Measurements from ENCODE around the gene PEX19.

PEX19 gene

DNA sequence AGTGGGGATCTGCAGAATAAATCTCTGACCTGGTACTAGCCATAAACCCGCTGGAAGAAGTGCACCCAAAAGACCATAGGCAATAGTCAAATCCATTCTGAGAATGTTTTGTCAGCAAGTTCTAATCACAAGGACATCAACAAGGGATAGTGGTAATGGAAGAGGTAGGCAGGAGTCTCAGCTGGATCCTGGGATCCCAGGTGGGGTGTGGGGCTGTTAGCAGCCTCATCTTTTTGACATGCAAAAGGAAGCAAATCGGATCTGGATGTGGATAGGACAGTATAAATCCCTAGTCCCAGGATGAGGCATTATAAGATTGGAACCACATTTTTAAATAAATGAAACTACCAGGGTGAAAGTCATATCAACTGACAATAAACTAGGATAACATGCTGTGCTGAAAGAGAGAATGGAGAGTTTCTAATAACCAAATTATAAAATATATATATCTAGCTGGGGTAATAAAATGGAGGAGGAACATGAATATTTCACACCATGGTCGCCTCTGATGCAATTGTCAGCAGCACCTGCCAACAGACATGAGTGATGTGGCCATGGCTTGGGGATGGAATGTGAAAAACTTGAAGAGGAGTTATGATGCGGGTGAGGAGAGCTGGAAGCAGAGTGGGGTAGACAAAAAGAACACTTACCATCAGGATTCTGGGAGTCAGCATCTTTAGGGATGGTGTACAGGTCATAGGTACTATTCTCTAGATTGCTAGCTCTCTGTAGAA, 23.7 kb upstream of the PEX19 start:
- Histone ChIP-seq H3K27ac (no peak overlapping the region), H3K9me3 (no peaks in the 10 kb centered on the region), H3K4me1 (ENCODE audit: control insufficient read depth in 1 of 2, insufficient read depth in 1 of 2, low read depth in 1 of 2, low read length in 1 of 2) (no peaks in the 10 kb centered on the region), H3K36me3 (peaks cover 100% of the 10 kb centered on the region), H3K27me3 (no peaks in the 10 kb centered on the region), H3K4me3 (ENCODE audit: low read depth in 1 of 2, low read length in 1 of 2) (no peak overlapping the region)
- TF ChIP-seq, protein P1, sequence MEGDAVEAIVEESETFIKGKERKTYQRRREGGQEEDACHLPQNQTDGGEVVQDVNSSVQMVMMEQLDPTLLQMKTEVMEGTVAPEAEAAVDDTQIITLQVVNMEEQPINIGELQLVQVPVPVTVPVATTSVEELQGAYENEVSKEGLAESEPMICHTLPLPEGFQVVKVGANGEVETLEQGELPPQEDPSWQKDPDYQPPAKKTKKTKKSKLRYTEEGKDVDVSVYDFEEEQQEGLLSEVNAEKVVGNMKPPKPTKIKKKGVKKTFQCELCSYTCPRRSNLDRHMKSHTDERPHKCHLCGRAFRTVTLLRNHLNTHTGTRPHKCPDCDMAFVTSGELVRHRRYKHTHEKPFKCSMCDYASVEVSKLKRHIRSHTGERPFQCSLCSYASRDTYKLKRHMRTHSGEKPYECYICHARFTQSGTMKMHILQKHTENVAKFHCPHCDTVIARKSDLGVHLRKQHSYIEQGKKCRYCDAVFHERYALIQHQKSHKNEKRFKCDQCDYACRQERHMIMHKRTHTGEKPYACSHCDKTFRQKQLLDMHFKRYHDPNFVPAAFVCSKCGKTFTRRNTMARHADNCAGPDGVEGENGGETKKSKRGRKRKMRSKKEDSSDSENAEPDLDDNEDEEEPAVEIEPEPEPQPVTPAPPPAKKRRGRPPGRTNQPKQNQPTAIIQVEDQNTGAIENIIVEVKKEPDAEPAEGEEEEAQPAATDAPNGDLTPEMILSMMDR (IDR thresholded peaks at IDR 0.05): no peak

DNA sequence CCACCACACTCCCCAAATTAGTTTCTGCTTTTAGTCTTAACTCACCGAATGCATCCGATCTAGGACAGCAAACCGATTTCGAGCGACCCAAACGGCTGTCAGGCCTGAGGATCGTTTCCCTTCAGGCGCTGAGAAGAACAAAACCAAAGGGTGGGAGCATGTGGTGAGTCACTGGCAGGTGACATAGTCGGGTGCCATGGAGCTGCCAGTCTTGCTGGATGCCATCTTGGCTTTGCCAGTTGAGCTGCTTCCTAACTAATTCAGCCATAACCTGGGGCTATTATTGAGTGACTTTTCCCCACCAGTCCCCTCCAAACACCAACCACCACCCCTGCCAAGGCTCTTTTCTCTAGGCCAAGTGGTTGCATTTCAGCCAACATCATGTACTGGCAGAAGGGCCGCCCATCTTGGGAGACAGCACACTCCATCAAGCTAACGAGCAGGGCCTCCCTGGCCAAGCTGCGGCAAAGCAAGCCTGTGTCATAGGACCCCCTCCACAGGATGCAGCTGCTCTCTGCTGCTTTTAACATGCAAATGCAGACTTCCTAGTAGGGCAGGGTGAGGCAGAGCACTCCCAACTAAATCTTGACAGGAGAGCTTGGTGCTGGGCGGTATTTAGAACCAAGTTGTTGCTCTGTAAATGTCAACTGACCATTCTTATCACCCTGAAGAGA, 22.3 kb upstream of the PEX19 start:
- Histone ChIP-seq H3K36me3 (peaks cover 99% of the 10 kb centered on the region), H3K9me3 (no peaks in the 10 kb centered on the region), H3K27me3 (no peaks in the 10 kb centered on the region), H3K4me3 (ENCODE audit: low read depth in 1 of 2, low read length in 1 of 2) (no peak overlapping the region), H3K27ac (no peak overlapping the region), H3K4me1 (ENCODE audit: control insufficient read depth in 1 of 2, insufficient read depth in 1 of 2, low read depth in 1 of 2, low read length in 1 of 2) (no peaks in the 10 kb centered on the region)
- TF ChIP-seq, protein P1 (IDR thresholded peaks at IDR 0.05): no peak

DNA sequence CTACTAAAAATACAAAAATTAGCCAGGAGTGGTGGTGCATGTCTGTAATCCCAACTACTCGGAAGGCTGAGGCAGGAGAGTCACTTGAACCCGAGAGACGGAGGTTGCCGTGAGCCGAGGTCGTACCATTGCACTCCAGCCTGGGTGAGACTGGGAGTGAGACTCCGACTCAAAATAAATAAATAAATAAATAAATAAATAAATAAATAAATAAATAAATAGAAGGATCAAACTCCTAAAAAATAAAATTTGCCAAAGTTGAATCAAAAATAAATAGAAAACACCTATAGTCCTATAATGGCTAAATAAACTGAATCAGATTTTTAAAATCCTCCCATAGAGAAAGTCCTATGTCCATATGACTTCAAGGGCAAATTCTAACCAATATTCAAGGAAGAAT, 15.2 kb upstream of the PEX19 start:
- Histone ChIP-seq H3K4me3 (ENCODE audit: low read depth in 1 of 2, low read length in 1 of 2) (no peak overlapping the region), H3K9me3 (no peaks in the 10 kb centered on the region), H3K27me3 (no peaks in the 10 kb centered on the region), H3K4me1 (ENCODE audit: control insufficient read depth in 1 of 2, insufficient read depth in 1 of 2, low read depth in 1 of 2, low read length in 1 of 2) (no peaks in the 10 kb centered on the region), H3K36me3 (peaks cover 97% of the 10 kb centered on the region), H3K27ac (no peak overlapping the region)
- TF ChIP-seq, protein P1 (IDR thresholded peaks at IDR 0.05): no peak

DNA sequence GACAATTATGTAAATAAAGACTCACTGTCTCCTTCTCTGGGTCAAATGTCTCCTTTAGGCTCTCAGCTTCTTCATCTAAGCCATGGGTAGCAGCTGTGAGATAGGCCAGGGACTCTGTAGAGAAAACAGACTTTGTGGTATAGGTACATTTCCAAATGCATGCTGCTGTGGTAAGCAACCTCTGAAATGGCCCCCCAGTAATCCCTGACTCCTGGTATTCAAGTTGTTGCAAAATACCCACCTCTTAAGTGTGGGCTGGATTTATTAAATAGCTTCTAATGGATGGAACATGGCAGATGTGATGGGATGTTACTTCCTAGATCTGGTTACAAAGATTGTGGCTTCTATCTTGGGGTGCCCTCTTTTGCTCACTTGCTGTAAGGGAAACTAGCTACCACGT, 11.1 kb upstream of the PEX19 start:
- Histone ChIP-seq H3K4me1 (ENCODE audit: control insufficient read depth in 1 of 2, insufficient read depth in 1 of 2, low read depth in 1 of 2, low read length in 1 of 2) (no peaks in the 10 kb centered on the region), H3K4me3 (ENCODE audit: low read depth in 1 of 2, low read length in 1 of 2) (no peak overlapping the region), H3K27ac (no peak overlapping the region), H3K27me3 (no peaks in the 10 kb centered on the region), H3K9me3 (no peaks in the 10 kb centered on the region), H3K36me3 (peaks cover 99% of the 10 kb centered on the region)
- TF ChIP-seq, protein P1 (IDR thresholded peaks at IDR 0.05): no peak

DNA sequence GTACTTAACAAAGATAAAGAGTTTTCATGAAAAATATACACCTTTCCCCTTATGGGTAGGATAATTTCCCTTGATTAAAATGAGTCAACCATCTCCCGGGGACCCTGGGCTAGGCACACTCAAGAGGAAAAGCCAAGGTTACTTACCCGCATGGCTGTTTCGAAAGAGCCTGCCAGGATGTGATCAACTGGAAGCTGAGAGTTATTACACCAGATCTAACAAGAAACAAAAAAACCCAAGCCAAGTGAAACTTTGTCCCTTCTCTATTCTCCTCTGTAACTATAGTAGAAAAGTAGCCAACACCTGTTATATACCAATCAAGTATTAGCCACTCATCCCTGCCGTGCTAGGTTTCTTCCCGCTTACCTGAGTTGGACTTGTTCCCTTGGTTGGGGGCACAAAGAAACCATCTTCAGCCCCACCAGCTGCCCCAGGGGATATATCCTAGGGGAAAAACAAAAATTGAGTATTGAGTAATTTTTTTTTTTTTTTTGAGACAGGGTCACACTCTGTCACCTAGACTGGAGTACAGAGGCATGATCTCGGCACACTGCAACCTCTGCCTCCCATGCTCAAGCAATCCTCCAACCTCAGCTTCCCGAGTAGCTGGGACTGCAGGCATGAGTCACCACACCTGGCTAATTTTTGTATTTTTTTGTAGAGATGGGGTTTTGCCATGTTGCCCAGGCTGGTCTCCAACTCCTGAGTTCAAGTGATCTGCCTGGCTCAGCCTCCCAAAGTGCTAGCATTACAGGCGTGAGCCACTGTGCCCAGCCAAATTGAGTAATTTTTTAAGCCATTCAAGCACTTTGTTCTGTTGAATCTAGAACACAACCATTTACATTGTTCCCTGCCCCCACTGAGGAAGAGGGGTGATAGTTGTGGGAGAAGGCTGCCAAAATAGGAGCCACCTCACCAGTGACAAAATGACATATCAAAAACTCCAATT, 8.4 kb upstream of the PEX19 start:
- peaks cover 100% of the 10 kb centered on the region for H3K36me3 ChIP-seq
- no peak overlapping the region for H3K4me3 ChIP-seq (ENCODE audit: low read depth in 1 of 2, low read length in 1 of 2)
- TF ChIP-seq, protein P1 (IDR thresholded peaks at IDR 0.05): no peak
- no peaks in the 10 kb centered on the region for H3K9me3 ChIP-seq
- H3K27ac ChIP-seq: no peak overlapping the region
- no peaks in the 10 kb centered on the region for H3K27me3 ChIP-seq
- H3K4me1 ChIP-seq (ENCODE audit: control insufficient read depth in 1 of 2, insufficient read depth in 1 of 2, low read depth in 1 of 2, low read length in 1 of 2): no peaks in the 10 kb centered on the region
